ENCODE results near the gene PPP1R3E. TPM values are rescaled to one million over a fixed set of nuclear protein-coding genes. Genes with fewer than 3 reads are reported as not detected.

PPP1R3E gene
- total and polyA plus RNA-seq, 2 of the 13 experiments (the other 11 are each of a cell fraction or from before 2014, with no cell fraction given): 16.5 to 26.5 TPM

DNA sequence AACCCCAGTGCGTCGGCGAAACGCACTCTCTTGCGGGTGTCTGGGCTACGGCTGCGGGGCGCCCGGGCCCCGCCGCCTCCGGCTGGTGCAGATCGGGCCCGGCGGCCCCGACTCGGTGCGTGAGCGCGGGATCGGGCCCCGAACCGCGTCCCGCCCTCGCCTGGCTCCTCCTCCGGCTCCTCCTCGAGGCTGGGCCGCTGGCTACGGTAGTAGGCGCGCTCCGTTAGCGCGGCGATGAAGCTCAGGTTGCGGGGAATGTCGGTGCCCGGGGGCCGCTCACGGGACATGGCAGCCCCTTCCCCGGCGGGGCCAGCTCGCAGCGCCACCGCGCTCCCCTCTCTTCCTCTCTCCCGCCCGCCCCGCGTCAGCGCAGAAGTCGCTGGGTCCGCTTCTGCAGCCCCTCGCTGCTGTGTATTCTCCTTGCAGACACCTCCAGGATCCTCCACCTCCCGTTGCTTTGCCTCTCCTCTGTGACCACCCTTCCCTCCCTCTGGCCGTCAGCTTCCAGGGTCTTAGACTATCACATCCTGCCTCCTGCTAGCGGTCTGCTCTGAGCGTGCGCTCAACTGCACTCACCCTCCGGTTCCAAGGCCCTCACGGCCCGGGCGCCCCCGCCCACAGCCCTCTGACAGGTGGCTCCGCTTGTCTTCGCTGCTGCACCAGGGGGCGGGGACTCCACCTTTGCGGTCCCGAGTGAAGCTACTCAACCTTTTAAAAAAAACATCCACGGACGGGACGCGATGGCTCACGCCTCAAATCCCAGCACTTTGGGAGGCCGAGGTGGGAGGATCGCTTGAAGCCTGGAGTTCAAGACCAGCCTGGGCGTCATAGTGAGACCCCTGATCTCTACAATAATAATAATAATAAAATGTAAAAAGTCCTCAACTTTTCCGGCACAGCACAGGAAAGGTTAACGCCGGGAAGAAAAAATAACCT, at the start of gene PPP1R3E (continued):
- TF ChIP-seq, protein P1, sequence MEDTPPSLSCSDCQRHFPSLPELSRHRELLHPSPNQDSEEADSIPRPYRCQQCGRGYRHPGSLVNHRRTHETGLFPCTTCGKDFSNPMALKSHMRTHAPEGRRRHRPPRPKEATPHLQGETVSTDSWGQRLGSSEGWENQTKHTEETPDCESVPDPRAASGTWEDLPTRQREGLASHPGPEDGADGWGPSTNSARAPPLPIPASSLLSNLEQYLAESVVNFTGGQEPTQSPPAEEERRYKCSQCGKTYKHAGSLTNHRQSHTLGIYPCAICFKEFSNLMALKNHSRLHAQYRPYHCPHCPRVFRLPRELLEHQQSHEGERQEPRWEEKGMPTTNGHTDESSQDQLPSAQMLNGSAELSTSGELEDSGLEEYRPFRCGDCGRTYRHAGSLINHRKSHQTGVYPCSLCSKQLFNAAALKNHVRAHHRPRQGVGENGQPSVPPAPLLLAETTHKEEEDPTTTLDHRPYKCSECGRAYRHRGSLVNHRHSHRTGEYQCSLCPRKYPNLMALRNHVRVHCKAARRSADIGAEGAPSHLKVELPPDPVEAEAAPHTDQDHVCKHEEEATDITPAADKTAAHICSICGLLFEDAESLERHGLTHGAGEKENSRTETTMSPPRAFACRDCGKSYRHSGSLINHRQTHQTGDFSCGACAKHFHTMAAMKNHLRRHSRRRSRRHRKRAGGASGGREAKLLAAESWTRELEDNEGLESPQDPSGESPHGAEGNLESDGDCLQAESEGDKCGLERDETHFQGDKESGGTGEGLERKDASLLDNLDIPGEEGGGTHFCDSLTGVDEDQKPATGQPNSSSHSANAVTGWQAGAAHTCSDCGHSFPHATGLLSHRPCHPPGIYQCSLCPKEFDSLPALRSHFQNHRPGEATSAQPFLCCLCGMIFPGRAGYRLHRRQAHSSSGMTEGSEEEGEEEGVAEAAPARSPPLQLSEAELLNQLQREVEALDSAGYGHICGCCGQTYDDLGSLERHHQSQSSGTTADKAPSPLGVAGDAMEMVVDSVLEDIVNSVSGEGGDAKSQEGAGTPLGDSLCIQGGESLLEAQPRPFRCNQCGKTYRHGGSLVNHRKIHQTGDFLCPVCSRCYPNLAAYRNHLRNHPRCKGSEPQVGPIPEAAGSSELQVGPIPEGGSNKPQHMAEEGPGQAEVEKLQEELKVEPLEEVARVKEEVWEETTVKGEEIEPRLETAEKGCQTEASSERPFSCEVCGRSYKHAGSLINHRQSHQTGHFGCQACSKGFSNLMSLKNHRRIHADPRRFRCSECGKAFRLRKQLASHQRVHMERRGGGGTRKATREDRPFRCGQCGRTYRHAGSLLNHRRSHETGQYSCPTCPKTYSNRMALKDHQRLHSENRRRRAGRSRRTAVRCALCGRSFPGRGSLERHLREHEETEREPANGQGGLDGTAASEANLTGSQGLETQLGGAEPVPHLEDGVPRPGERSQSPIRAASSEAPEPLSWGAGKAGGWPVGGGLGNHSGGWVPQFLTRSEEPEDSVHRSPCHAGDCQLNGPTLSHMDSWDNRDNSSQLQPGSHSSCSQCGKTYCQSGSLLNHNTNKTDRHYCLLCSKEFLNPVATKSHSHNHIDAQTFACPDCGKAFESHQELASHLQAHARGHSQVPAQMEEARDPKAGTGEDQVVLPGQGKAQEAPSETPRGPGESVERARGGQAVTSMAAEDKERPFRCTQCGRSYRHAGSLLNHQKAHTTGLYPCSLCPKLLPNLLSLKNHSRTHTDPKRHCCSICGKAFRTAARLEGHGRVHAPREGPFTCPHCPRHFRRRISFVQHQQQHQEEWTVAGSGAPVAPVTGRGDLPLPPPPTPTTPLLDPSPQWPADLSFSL (CRISPR knock-in tag; IDR thresholded peaks at IDR 0.05): no peak; the same call in none of the 2 replicates
- TF ChIP-seq, protein P2, sequence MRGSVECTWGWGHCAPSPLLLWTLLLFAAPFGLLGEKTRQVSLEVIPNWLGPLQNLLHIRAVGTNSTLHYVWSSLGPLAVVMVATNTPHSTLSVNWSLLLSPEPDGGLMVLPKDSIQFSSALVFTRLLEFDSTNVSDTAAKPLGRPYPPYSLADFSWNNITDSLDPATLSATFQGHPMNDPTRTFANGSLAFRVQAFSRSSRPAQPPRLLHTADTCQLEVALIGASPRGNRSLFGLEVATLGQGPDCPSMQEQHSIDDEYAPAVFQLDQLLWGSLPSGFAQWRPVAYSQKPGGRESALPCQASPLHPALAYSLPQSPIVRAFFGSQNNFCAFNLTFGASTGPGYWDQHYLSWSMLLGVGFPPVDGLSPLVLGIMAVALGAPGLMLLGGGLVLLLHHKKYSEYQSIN (CRISPR knock-in tag; IDR thresholded peaks at IDR 0.05; ENCODE audit: borderline replicate concordance): no peak
- peak; percentile 87; the same call in 1 of the 2 replicates for TF ChIP-seq ZNF232 (CRISPR knock-in tag; IDR thresholded peaks at IDR 0.05; ENCODE audit: borderline replicate concordance)
- TF ChIP-seq ZNF230 (CRISPR knock-in tag; IDR thresholded peaks at IDR 0.05): no peak
- TF ChIP-seq, protein P3, sequence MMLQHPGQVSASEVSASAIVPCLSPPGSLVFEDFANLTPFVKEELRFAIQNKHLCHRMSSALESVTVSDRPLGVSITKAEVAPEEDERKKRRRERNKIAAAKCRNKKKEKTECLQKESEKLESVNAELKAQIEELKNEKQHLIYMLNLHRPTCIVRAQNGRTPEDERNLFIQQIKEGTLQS (CRISPR knock-in tag; IDR thresholded peaks at IDR 0.05): peak; percentile 33; the same call in 1 of the 2 replicates
- TF ChIP-seq, protein P4, sequence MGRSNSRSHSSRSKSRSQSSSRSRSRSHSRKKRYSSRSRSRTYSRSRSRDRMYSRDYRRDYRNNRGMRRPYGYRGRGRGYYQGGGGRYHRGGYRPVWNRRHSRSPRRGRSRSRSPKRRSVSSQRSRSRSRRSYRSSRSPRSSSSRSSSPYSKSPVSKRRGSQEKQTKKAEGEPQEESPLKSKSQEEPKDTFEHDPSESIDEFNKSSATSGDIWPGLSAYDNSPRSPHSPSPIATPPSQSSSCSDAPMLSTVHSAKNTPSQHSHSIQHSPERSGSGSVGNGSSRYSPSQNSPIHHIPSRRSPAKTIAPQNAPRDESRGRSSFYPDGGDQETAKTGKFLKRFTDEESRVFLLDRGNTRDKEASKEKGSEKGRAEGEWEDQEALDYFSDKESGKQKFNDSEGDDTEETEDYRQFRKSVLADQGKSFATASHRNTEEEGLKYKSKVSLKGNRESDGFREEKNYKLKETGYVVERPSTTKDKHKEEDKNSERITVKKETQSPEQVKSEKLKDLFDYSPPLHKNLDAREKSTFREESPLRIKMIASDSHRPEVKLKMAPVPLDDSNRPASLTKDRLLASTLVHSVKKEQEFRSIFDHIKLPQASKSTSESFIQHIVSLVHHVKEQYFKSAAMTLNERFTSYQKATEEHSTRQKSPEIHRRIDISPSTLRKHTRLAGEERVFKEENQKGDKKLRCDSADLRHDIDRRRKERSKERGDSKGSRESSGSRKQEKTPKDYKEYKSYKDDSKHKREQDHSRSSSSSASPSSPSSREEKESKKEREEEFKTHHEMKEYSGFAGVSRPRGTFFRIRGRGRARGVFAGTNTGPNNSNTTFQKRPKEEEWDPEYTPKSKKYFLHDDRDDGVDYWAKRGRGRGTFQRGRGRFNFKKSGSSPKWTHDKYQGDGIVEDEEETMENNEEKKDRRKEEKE (IDR thresholded peaks at IDR 0.05): no peak
- TF ChIP-seq ZNF788 (CRISPR knock-in tag; IDR thresholded peaks at IDR 0.05; ENCODE audit: borderline replicate concordance): peak; percentile 89
- TF ChIP-seq SP140L (CRISPR knock-in tag; IDR thresholded peaks at IDR 0.05; ENCODE audit: borderline replicate concordance): 0 out of 2 replicates have a peak, but pooled peaks have one; percentile 55
- TF ChIP-seq, protein P5, sequence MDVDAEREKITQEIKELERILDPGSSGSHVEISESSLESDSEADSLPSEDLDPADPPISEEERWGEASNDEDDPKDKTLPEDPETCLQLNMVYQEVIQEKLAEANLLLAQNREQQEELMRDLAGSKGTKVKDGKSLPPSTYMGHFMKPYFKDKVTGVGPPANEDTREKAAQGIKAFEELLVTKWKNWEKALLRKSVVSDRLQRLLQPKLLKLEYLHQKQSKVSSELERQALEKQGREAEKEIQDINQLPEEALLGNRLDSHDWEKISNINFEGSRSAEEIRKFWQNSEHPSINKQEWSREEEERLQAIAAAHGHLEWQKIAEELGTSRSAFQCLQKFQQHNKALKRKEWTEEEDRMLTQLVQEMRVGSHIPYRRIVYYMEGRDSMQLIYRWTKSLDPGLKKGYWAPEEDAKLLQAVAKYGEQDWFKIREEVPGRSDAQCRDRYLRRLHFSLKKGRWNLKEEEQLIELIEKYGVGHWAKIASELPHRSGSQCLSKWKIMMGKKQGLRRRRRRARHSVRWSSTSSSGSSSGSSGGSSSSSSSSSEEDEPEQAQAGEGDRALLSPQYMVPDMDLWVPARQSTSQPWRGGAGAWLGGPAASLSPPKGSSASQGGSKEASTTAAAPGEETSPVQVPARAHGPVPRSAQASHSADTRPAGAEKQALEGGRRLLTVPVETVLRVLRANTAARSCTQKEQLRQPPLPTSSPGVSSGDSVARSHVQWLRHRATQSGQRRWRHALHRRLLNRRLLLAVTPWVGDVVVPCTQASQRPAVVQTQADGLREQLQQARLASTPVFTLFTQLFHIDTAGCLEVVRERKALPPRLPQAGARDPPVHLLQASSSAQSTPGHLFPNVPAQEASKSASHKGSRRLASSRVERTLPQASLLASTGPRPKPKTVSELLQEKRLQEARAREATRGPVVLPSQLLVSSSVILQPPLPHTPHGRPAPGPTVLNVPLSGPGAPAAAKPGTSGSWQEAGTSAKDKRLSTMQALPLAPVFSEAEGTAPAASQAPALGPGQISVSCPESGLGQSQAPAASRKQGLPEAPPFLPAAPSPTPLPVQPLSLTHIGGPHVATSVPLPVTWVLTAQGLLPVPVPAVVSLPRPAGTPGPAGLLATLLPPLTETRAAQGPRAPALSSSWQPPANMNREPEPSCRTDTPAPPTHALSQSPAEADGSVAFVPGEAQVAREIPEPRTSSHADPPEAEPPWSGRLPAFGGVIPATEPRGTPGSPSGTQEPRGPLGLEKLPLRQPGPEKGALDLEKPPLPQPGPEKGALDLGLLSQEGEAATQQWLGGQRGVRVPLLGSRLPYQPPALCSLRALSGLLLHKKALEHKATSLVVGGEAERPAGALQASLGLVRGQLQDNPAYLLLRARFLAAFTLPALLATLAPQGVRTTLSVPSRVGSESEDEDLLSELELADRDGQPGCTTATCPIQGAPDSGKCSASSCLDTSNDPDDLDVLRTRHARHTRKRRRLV (CRISPR knock-in tag; IDR thresholded peaks at IDR 0.05): 0 out of 2 replicates have a peak, but pooled peaks have one; percentile 24
- no peak; the same call in 1 of the 2 replicates for TF ChIP-seq ZSCAN25 (CRISPR knock-in tag; IDR thresholded peaks at IDR 0.05)
